HEK293 (cell line): Measurements from ENCODE around the gene LACRT.

Experiments
- KLF17 ChIP-seq: fragments of 450-650 bp; formaldehyde crosslinking; IDR thresholded peaks from 2 replicates; pipeline ENCODE4 v1.5.1; 2016; ENCODE audit warnings: missing biosample characterization, missing genetic modification characterization
- KLF7 ChIP-seq: fragments of 450-650 bp; formaldehyde crosslinking; IDR thresholded peaks from 2 replicates; pipeline ENCODE4 v1.5.1; 2016; ENCODE audit warnings: missing biosample characterization, missing genetic modification characterization, borderline replicate concordance
- SALL2 ChIP-seq: fragments of 450-650 bp; formaldehyde crosslinking; IDR thresholded peaks from 2 replicates; pipeline ENCODE4 v1.5.0; 2017; ENCODE audit warnings: missing biosample characterization, mild to moderate bottlenecking, missing genetic modification characterization, borderline replicate concordance
- SETDB1 ChIP-seq: IDR thresholded peaks from one replicate; pipeline ENCODE4 v1.6.1; 2017; ENCODE audit warnings: mild to moderate bottlenecking, low read length, moderate library complexity, mixed read lengths; ENCODE audit not compliant: insufficient read length
- TCF7L2 ChIP-seq: IDR thresholded peaks from 2 replicates; pipeline ENCODE4 v1.6.1; 2011; ENCODE audit warnings: low read depth, mild to moderate bottlenecking, inconsistent platforms, low read length, moderate library complexity, borderline replicate concordance
- TSHZ1 ChIP-seq: fragments of 450-650 bp; formaldehyde crosslinking; IDR thresholded peaks from 2 replicates; pipeline ENCODE4 v1.5.1; 2016; ENCODE audit warnings: missing biosample characterization, missing genetic modification characterization, borderline replicate concordance
- YY1 ChIP-seq: fragments of 450-650 bp; formaldehyde crosslinking; IDR thresholded peaks from 2 replicates; pipeline ENCODE4 v1.5.1; 2018; ENCODE audit warnings: missing biosample characterization, missing genetic modification characterization
- ZBTB17 ChIP-seq: fragments of 450-650 bp; formaldehyde crosslinking; IDR thresholded peaks from 2 replicates; pipeline ENCODE4 v1.5.1; 2016; ENCODE audit warnings: missing biosample characterization, missing genetic modification characterization
- ZBTB6 ChIP-seq: fragments of 450-650 bp; formaldehyde crosslinking; IDR thresholded peaks from 2 replicates; pipeline ENCODE4 v1.5.1; 2017; ENCODE audit warnings: missing biosample characterization, missing genetic modification characterization
- ZBTB8A ChIP-seq: fragments of 450-650 bp; formaldehyde crosslinking; IDR thresholded peaks from 2 replicates; pipeline ENCODE4 v1.5.1; 2016; ENCODE audit warnings: missing biosample characterization, missing genetic modification characterization
- ZNF114 ChIP-seq: fragments of 450-650 bp; formaldehyde crosslinking; IDR thresholded peaks from 2 replicates; pipeline ENCODE4 v1.5.0; 2017; ENCODE audit warnings: missing biosample characterization, missing genetic modification characterization
- ZNF157 ChIP-seq: fragments of 450-650 bp; formaldehyde crosslinking; IDR thresholded peaks from 2 replicates; pipeline ENCODE4 v1.5.1; 2016; ENCODE audit warnings: missing biosample characterization, missing genetic modification characterization
- ZNF169 ChIP-seq: fragments of 450-650 bp; formaldehyde crosslinking; IDR thresholded peaks from 2 replicates; pipeline ENCODE4 v1.5.1; 2016; ENCODE audit warnings: missing biosample characterization, missing genetic modification characterization
- ZNF2 ChIP-seq: fragments of 450-650 bp; formaldehyde crosslinking; IDR thresholded peaks from 2 replicates; pipeline ENCODE4 v1.5.1; 2016; ENCODE audit warnings: missing biosample characterization, missing genetic modification characterization
- ZNF266 ChIP-seq: fragments of 450-650 bp; formaldehyde crosslinking; IDR thresholded peaks from 2 replicates; pipeline ENCODE4 v1.5.1; 2016; ENCODE audit warnings: missing biosample characterization, missing genetic modification characterization, low read depth
- ZNF311 ChIP-seq: fragments of 450-650 bp; formaldehyde crosslinking; IDR thresholded peaks from 2 replicates; pipeline ENCODE4 v1.5.1; 2017; ENCODE audit warnings: missing biosample characterization, missing genetic modification characterization, borderline replicate concordance
- ZNF366 ChIP-seq: fragments of 450-650 bp; formaldehyde crosslinking; conservative IDR thresholded peaks from 2 replicates; pipeline ENCODE4 v1.5.1; 2016; ENCODE audit warnings: missing biosample characterization, missing genetic modification characterization
- ZNF518A ChIP-seq: fragments of 450-650 bp; formaldehyde crosslinking; conservative IDR thresholded peaks from 2 replicates; pipeline ENCODE4 v1.5.1; 2016; ENCODE audit warnings: low read depth, missing biosample characterization, missing genetic modification characterization
- ZNF549 ChIP-seq: fragments of 450-650 bp; IDR thresholded peaks from 2 replicates; pipeline ENCODE4 v1.5.1; 2018; ENCODE audit warnings: missing biosample characterization, missing genetic modification characterization, mild to moderate bottlenecking, inconsistent platforms, moderate library complexity
- ZNF585B ChIP-seq: fragments of 450-650 bp; formaldehyde crosslinking; IDR thresholded peaks from 2 replicates; pipeline ENCODE4 v1.5.1; 2016; ENCODE audit warnings: missing biosample characterization, missing genetic modification characterization
- ZNF704 ChIP-seq: fragments of 450-650 bp; formaldehyde crosslinking; IDR thresholded peaks from 2 replicates; pipeline ENCODE4 v1.5.1; 2016; ENCODE audit warnings: missing biosample characterization, missing genetic modification characterization
- ZNF76 ChIP-seq: fragments of 450-650 bp; formaldehyde crosslinking; IDR thresholded peaks from 2 replicates; pipeline ENCODE4; 2016; ENCODE audit warnings: low read depth, missing biosample characterization, missing genetic modification characterization, borderline replicate concordance
- ZNF785 ChIP-seq: fragments of 450-650 bp; formaldehyde crosslinking; IDR thresholded peaks from 2 replicates; pipeline ENCODE4 v1.5.1; 2016; ENCODE audit warnings: missing biosample characterization, missing genetic modification characterization
- ZNF830 ChIP-seq: fragments of 450-650 bp; IDR thresholded peaks from 2 replicates; pipeline ENCODE4 v1.5.0; 2018; ENCODE audit warnings: missing biosample characterization, missing genetic modification characterization, low read depth, mild to moderate bottlenecking, moderate library complexity
- ZNF843 ChIP-seq: fragments of 450-650 bp; formaldehyde crosslinking; IDR thresholded peaks from 2 replicates; pipeline ENCODE4 v1.5.1; 2016; ENCODE audit warnings: missing biosample characterization, missing genetic modification characterization
- ZSCAN30 ChIP-seq: fragments of 450-650 bp; IDR thresholded peaks from 2 replicates; pipeline ENCODE4 v1.5.1; 2018; ENCODE audit warnings: missing biosample characterization, mild to moderate bottlenecking, missing genetic modification characterization, moderate library complexity

LACRT gene

GRCh38 chr12:54603173-54603814, 31.4 kb downstream of the LACRT start (continued):
- TF ChIP-seq SALL2 (tag by site-specific recombination) (no peak), YY1 (tag by site-specific recombination) (no peak), SETDB1 (no peak), ZNF311 (no peak), KLF17 (tag by site-specific recombination) (no peak), ZBTB6 (tag by site-specific recombination) (peak; percentile 40; the same call in 1 of the 2 replicates), ZSCAN30 (no peak), ZNF704 (tag by site-specific recombination) (no peak), ZNF76 (tag by site-specific recombination) (no peak), ZNF785 (no peak), ZNF169 (no peak), TSHZ1 (tag by site-specific recombination) (no peak), ZNF114 (tag by site-specific recombination) (no peak), KLF7 (tag by site-specific recombination) (no peak), ZNF2 (peak; percentile 97), ZNF843 (tag by site-specific recombination) (no peak), ZBTB17 (peak; percentile 49; the same call in 1 of the 2 replicates), ZNF366 (tag by site-specific recombination) (peak; percentile 80; the same call in 1 of the 2 replicates), ZBTB8A (tag by site-specific recombination) (no peak), ZNF157 (tag by site-specific recombination) (no peak), ZNF518A (tag by site-specific recombination) (0 out of 2 replicates have a peak, but pooled peaks have one; percentile 39), ZNF549 (tag by site-specific recombination) (no peak), ZNF266 (tag by site-specific recombination) (no peak), ZNF830 (tag by site-specific recombination) (no peak), TCF7L2 (no peak), ZNF585B (no peak)
